NCI-H2227 (cell line): ENCODE results near the gene RMP24.

ENCODE experiments used
- DNase-seq: peaks from one replicate; lab custom pipeline; 2025; ENCODE audit not compliant: unreplicated experiment; lab: John Stamatoyannopoulos, UW

Gene RMP24

DNA sequence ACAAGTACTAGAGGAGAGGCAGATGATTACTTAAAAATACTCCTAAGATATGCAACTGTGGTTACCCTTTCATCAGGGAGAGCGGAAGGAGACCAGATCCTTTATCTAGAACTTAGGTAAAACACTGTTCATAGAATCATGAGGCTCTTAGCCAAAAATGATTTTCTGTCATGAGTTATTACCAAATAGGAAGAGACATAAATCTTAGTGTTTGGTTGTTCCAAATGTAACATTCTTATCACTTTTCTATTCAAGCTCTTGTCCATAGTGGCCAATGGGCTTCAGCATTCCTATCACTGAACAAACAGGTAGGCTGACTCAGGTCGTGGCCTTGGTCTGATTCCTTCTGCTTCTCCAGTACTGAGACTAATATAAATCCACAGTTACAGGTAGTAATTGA is 56.4 kb downstream of the RMP24 start:
- no peak for DNase-seq
